K562 (cell line): Measurements from ENCODE around the gene GRWD1. TPM values are rescaled to one million over a fixed set of nuclear protein-coding genes. Genes with fewer than 3 reads are reported as not detected.

ENCODE experiments used
- CBX3 ChIP-seq, 2 experiments: IDR thresholded peaks; 1 replicate in 1 of 2; 2 replicates in 1 of 2; pipeline ENCODE4 v1.6.1; 2012; ENCODE audit warnings: inconsistent platforms in 2 of 2, low read length in 2 of 2, borderline replicate concordance in 1 of 2, control low read depth in 1 of 2
- CCAR2 ChIP-seq: fragments of 200-400 bp; formaldehyde crosslinking; IDR thresholded peaks from 2 replicates; pipeline ENCODE4 v1.6.1; 2017; ENCODE audit warnings: mild to moderate bottlenecking, low read depth, low read length
- DMBX1 ChIP-seq: fragments of 250-450 bp; sonication (Bioruptor Pico); IDR thresholded peaks from 2 replicates; pipeline ENCODE4 v1.8.0; 2022; ENCODE audit warnings: inconsistent platforms, mild to moderate bottlenecking, moderate library complexity, borderline replicate concordance
- HDAC1 ChIP-seq, 2 experiments: fragments of 450-650 bp; IDR thresholded peaks; 2 replicates each; pipeline ENCODE4 v1.6.1; 2016 to 2017; ENCODE audit warnings: inconsistent platforms in 1 of 2, mild to moderate bottlenecking in 1 of 2, moderate library complexity in 1 of 2
- ID3 ChIP-seq, 2 experiments: fragments of 250-450 bp in 1 of 2; fragments of 450-650 bp in 1 of 2; sonication (Bioruptor Pico) in 1 of 2; IDR thresholded peaks; 2 replicates each; pipeline versions ENCODE4 v1.6.1 to v1.8.0; 2016 to 2021; ENCODE audit warnings: mild to moderate bottlenecking in 2 of 2, moderate library complexity in 2 of 2, missing compliant biosample characterization in 1 of 2, missing genetic modification characterization in 1 of 2
- MAZ ChIP-seq, 2 experiments: fragments of 450-650 bp in 1 of 2; sonication (generic) in 1 of 2; formaldehyde crosslinking; IDR thresholded peaks in 1 of 2; conservative IDR thresholded peaks in 1 of 2; 2 replicates each; pipeline versions ENCODE4 v1.4.0 to v1.5.0; 2020; ENCODE audit warnings: mild to moderate bottlenecking in 1 of 2, missing genetic modification reagents in 1 of 2
- NFXL1 ChIP-seq: fragments of 450-650 bp; formaldehyde crosslinking; IDR thresholded peaks from 2 replicates; pipeline ENCODE4 v1.4.0; 2021; ENCODE audit warnings: mild to moderate bottlenecking
- POLR2A ChIP-seq: fragments of 450-650 bp; conservative IDR thresholded peaks from 2 replicates; pipeline ENCODE4 v1.6.1; 2016
- RNF2 ChIP-seq: sonication (generic); IDR thresholded peaks from 2 replicates; pipeline ENCODE4 v1.6.1; 2016
- SETDB1 ChIP-seq: IDR thresholded peaks from one replicate; pipeline ENCODE4 v1.6.1; 2012; ENCODE audit warnings: low read length, control low read depth, inconsistent platforms
- ZC3H8 ChIP-seq: fragments of 450-650 bp; IDR thresholded peaks from 2 replicates; pipeline ENCODE4 v1.6.1; 2017
- ZNF143 ChIP-seq: sonication (generic); formaldehyde crosslinking; IDR thresholded peaks from 2 replicates; pipeline ENCODE4 v1.9.0; 2022; ENCODE audit warnings: mild to moderate bottlenecking, missing genetic modification reagents
- ZNF311 ChIP-seq: fragments of 250-450 bp; sonication (Bioruptor Pico); IDR thresholded peaks from 2 replicates; pipeline ENCODE4 v1.4.0; 2020; ENCODE audit warnings: mild to moderate bottlenecking, moderate library complexity
- ZNF316 ChIP-seq: fragments of 450-650 bp; IDR thresholded peaks from 2 replicates; pipeline ENCODE4 v1.6.1; 2016
- ZNF324 ChIP-seq: fragments of 250-450 bp; sonication (Bioruptor Pico); IDR thresholded peaks from 2 replicates; pipeline ENCODE4 v1.4.0; 2020; ENCODE audit warnings: mild to moderate bottlenecking
- ZNF584 ChIP-seq: fragments of 200-800 bp; sonication (Bioruptor generic); IDR thresholded peaks from 2 replicates; pipeline ENCODE4 v1.6.1; 2016; ENCODE audit warnings: low read depth, mild to moderate bottlenecking, missing genetic modification characterization, missing compliant biosample characterization
- polyA plus RNA-seq, 8 experiments: library from polyadenylated mRNA; depleted of rRNA in 4 of 8; stranded (reverse) in 5 of 8; unstranded in 3 of 8; fragments of >200 nt; fragmentation: Nextera tagmentation in 2 of 8; fragmentation: Illumina TruSeq in 1 of 8; extraction: Ambion mirVana in 2 of 8; extraction: Trizol in 1 of 8; gene quantifications; 2 replicates each; pipeline versions ENCODE4 v1.2.1 to v1.2.3, GENCODE V29; 2011 to 2014; ENCODE audit warnings: inconsistent platforms in 1 of 8, missing spikeins in 1 of 8
- total RNA-seq, 7 experiments: library from RNA; depleted of rRNA in 6 of 7; stranded (reverse); fragments of >200 nt in 6 of 7; fragmentation: Illumina TruSeq in 2 of 7; extraction: Trizol in 2 of 7; gene quantifications; 2 replicates each; pipeline versions ENCODE4 v1.2.1 to v1.2.3, GENCODE V29; 2011 to 2021; ENCODE audit warnings: low replicate concordance in 1 of 7
- TF ChIP-seq, protein P1 (sequence below): sonication (generic); formaldehyde crosslinking; IDR thresholded peaks from 2 replicates; pipeline ENCODE4 v1.8.0; 2023; ENCODE audit warnings: missing genetic modification reagents, mild to moderate bottlenecking, borderline replicate concordance
- TF ChIP-seq, protein P2 (sequence below): fragments of 450-650 bp; IDR thresholded peaks from 2 replicates; pipeline ENCODE4 v1.7.0; 2016; ENCODE audit warnings: borderline replicate concordance
- TF ChIP-seq, protein P3 (sequence below), 2 experiments: fragments of 450-650 bp; conservative IDR thresholded peaks; 2 replicates each; pipeline ENCODE4 v1.6.1; 2017; ENCODE audit warnings: mild to moderate bottlenecking in 2 of 2, moderate library complexity in 2 of 2

The GRWD1 gene
- total and polyA plus RNA-seq, 9 of the 15 experiments (the other 6 are each of a cell fraction or from before 2014, with no cell fraction given): 1.5 to 87.2 (median 24.5) TPM

DNA sequence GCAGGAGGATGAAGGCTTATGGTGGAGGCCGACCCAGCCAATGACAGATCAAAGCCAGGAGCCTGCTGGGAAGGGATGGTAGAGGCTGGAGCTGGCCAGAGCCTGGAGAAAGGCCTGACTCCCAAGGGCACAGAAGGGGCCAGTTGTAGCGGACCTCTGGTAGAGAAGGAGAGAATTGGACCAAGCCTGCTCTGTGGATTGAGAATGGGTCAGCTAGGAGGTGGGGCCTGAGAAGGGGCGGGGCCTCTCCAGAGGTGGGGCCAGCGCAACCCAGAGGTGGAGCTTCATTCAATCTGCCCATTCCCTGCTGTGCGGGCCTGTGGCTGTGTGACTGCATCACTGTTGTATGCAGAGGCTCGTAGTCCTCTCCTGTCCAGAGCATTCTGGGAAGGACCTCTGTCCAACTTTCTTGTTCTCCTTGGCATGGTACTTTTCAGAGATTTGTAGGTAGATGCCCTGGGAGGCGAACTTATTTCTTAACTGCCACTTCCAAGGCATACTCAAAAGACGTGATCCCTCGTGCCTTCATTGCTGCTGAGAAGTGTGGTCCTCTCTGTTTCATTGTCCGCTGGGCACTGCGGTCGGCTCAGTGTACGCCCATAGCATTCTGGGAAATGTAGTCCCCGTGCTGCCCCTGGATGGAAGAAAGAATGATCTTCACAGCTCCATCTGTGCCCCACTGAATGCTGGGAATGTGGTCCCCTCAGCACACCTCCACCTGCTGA, 45.6 kb upstream of the GRWD1 start (continued):
- TF ChIP-seq, protein P1, sequence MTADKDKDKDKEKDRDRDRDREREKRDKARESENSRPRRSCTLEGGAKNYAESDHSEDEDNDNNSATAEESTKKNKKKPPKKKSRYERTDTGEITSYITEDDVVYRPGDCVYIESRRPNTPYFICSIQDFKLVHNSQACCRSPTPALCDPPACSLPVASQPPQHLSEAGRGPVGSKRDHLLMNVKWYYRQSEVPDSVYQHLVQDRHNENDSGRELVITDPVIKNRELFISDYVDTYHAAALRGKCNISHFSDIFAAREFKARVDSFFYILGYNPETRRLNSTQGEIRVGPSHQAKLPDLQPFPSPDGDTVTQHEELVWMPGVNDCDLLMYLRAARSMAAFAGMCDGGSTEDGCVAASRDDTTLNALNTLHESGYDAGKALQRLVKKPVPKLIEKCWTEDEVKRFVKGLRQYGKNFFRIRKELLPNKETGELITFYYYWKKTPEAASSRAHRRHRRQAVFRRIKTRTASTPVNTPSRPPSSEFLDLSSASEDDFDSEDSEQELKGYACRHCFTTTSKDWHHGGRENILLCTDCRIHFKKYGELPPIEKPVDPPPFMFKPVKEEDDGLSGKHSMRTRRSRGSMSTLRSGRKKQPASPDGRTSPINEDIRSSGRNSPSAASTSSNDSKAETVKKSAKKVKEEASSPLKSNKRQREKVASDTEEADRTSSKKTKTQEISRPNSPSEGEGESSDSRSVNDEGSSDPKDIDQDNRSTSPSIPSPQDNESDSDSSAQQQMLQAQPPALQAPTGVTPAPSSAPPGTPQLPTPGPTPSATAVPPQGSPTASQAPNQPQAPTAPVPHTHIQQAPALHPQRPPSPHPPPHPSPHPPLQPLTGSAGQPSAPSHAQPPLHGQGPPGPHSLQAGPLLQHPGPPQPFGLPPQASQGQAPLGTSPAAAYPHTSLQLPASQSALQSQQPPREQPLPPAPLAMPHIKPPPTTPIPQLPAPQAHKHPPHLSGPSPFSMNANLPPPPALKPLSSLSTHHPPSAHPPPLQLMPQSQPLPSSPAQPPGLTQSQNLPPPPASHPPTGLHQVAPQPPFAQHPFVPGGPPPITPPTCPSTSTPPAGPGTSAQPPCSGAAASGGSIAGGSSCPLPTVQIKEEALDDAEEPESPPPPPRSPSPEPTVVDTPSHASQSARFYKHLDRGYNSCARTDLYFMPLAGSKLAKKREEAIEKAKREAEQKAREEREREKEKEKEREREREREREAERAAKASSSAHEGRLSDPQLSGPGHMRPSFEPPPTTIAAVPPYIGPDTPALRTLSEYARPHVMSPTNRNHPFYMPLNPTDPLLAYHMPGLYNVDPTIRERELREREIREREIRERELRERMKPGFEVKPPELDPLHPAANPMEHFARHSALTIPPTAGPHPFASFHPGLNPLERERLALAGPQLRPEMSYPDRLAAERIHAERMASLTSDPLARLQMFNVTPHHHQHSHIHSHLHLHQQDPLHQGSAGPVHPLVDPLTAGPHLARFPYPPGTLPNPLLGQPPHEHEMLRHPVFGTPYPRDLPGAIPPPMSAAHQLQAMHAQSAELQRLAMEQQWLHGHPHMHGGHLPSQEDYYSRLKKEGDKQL (CRISPR knock-in tag): no peak
- TF ChIP-seq ZNF584 (CRISPR knock-in tag): no peak
- no peak for TF ChIP-seq NFXL1 (CRISPR knock-in tag)
- TF ChIP-seq HDAC1 (IDR thresholded peaks at IDR 0.05): peak in 1 of 2 experiments; percentile 20; a peak in 1 of 4 replicates
- TF ChIP-seq, protein P2, sequence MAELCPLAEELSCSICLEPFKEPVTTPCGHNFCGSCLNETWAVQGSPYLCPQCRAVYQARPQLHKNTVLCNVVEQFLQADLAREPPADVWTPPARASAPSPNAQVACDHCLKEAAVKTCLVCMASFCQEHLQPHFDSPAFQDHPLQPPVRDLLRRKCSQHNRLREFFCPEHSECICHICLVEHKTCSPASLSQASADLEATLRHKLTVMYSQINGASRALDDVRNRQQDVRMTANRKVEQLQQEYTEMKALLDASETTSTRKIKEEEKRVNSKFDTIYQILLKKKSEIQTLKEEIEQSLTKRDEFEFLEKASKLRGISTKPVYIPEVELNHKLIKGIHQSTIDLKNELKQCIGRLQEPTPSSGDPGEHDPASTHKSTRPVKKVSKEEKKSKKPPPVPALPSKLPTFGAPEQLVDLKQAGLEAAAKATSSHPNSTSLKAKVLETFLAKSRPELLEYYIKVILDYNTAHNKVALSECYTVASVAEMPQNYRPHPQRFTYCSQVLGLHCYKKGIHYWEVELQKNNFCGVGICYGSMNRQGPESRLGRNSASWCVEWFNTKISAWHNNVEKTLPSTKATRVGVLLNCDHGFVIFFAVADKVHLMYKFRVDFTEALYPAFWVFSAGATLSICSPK: no peak
- TF ChIP-seq CBX3 (IDR thresholded peaks at IDR 0.05; ENCODE audit: borderline replicate concordance in 1 of 2, low read length in 2 of 2): no peak; a peak in 1 of 3 replicates
- TF ChIP-seq, protein P3, sequence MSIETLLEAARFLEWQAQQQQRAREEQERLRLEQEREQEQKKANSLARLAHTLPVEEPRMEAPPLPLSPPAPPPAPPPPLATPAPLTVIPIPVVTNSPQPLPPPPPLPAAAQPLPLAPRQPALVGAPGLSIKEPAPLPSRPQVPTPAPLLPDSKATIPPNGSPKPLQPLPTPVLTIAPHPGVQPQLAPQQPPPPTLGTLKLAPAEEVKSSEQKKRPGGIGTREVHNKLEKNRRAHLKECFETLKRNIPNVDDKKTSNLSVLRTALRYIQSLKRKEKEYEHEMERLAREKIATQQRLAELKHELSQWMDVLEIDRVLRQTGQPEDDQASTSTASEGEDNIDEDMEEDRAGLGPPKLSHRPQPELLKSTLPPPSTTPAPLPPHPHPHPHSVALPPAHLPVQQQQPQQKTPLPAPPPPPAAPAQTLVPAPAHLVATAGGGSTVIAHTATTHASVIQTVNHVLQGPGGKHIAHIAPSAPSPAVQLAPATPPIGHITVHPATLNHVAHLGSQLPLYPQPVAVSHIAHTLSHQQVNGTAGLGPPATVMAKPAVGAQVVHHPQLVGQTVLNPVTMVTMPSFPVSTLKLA (conservative IDR thresholded peaks at IDR 0.05): 0 out of 4 replicates have a peak, but pooled peaks of 1 of the 2 experiments have one; percentile 29
- TF ChIP-seq ZNF324 (CRISPR knock-in tag): no peak
- TF ChIP-seq POLR2A: peak; percentile 37; the same call in 1 of the 2 replicates
- TF ChIP-seq CCAR2: no peak
- TF ChIP-seq MAZ (CRISPR knock-in tag; conservative IDR thresholded peaks at IDR 0.05 in 1 of 2, IDR thresholded peaks at IDR 0.05 in 1 of 2): peak in 1 of 2 experiments; percentile 8; a peak in 1 of 4 replicates
- TF ChIP-seq RNF2: no peak
- no peak for TF ChIP-seq ZNF311 (CRISPR knock-in tag)
- TF ChIP-seq SETDB1: no peak
- no peak for TF ChIP-seq DMBX1
- no peak for TF ChIP-seq ID3 (CRISPR knock-in tag; IDR thresholded peaks at IDR 0.05)
- no peak for TF ChIP-seq ID3 (tag; IDR thresholded peaks at IDR 0.05)
- TF ChIP-seq ZC3H8: no peak
- TF ChIP-seq ZNF143 (CRISPR knock-in tag): peak; percentile 82
- no peak for TF ChIP-seq ZNF316
